Astrocyte (in vitro differentiated cells and primary cell): ENCODE data around the gene NBPF12.
"Not testable (repeated sequence)": the region's sequence is repeated elsewhere in the genome, so short reads cannot be mapped to it uniquely, and the experiment has no call there.

ENCODE experiments used
- CTCF ChIP-seq: IDR thresholded peaks from 2 replicates; pipeline ENCODE4 v1.5.1; 2011; ENCODE audit warnings: low read depth, mild to moderate bottlenecking, inconsistent platforms, low read length, moderate library complexity; ENCODE audit not compliant: insufficient read depth
- EZH2 ChIP-seq: IDR thresholded peaks from 2 replicates; pipeline ENCODE4 v1.6.1; 2012; ENCODE audit warnings: mild to moderate bottlenecking, low read length, inconsistent platforms; ENCODE audit not compliant: insufficient read depth

- TF ChIP-seq CTCF, EZH2: not testable (repeated sequence)
Observed at GRCh38 chr1:146937462-146937861, 662 bp upstream of the NBPF12 start.
